ENCODE data around the gene DDX11. TPM values are rescaled to one million over a fixed set of nuclear protein-coding genes. Genes with fewer than 3 reads are reported as not detected.

The DDX11 gene
- total RNA-seq, 1 experiment from 2014 or later = 136 TPM

GRCh38 chr12:31119192-31119802 is 45.6 kb downstream of the DDX11 start:
- CTCF ChIA-PET = no interaction called here
- intact Hi-C loops (cut with micrococcal nuclease) = no loop called here
- no peak for DNase-seq (ENCODE audit: low read depth, low spot score)
- no peaks in the 10 kb centered on the region for H3K9me2 ChIP-seq (ENCODE audit: insufficient read depth)
- no peaks in the 10 kb centered on the region for H4K20me1 ChIP-seq (ENCODE audit: insufficient read depth)
- peak overlapping the region; percentile 37 to 57 for H3K4me3 ChIP-seq (replicated peaks in 1 of 2; ENCODE audit: low read depth in 1 of 2, low read length in 2 of 2)
- peaks cover 12 to 22% of the 10 kb centered on the region in 2 experiments; a peak in 3 of 4 replicates for H3K4me1 ChIP-seq (ENCODE audit: control insufficient read depth in 1 of 2, insufficient read depth in 2 of 2, low read length in 2 of 2)
- no peaks in the 10 kb centered on the region for H3K36me3 ChIP-seq (ENCODE audit: control insufficient read depth in 1 of 2, insufficient read depth in 2 of 2, low read length in 2 of 2)
- POLR2A ChIA-PET = no interaction called here
- no peak overlapping the region for H3K27ac ChIP-seq (ENCODE audit: low read depth, low read length)
- H3K9ac ChIP-seq (ENCODE audit: low read length) = no peak overlapping the region
- ATAC-seq = 0 out of 2 replicates have a peak, but pooled peaks have one; percentile 6
- RAD21 ChIA-PET (ENCODE audit: low non-redundant PET in 1 of 2, low total read pairs in 2 of 2, uncharacterized antibody in 2 of 2, unreplicated experiment in 2 of 2) = no interaction called here
- H3K9me3 ChIP-seq (ENCODE audit: control insufficient read depth in 1 of 2, insufficient read depth in 1 of 2, low read depth in 1 of 2, low read length in 2 of 2) = no peaks in the 10 kb centered on the region
- BruUV-seq (replicated peaks) = no TSS peak
- no peaks in the 10 kb centered on the region for H3K27me3 ChIP-seq (ENCODE audit: insufficient read depth, low read length)
- H2AFZ ChIP-seq (ENCODE audit: low read depth, low read length, poor library complexity, severe bottlenecking) = no peak overlapping the region
- no peaks in the 10 kb centered on the region for H3K79me2 ChIP-seq (ENCODE audit: insufficient read depth, low read length)
- peak overlapping the region; percentile 91 for H3K4me2 ChIP-seq (ENCODE audit: low read length)
- TF ChIP-seq ZBTB33 (IDR thresholded peaks at IDR 0.05; ENCODE audit: extremely low read depth, insufficient replicate concordance, low read length) (no peak), YY1 (IDR thresholded peaks at IDR 0.05; ENCODE audit: extremely low read depth, insufficient replicate concordance, low read depth, low read length) (no peak), POLR2AphosphoS5 (IDR thresholded peaks at IDR 0.05; ENCODE audit: low read depth, low read length) (no peak), SRF (IDR thresholded peaks at IDR 0.05; ENCODE audit: low read depth) (no peak), RAD21 (IDR thresholded peaks at IDR 0.05; ENCODE audit: low read depth) (no peak), EZH2phosphoT487 (IDR thresholded peaks at IDR 0.05; ENCODE audit: borderline replicate concordance) (no peak), POLR2A (IDR thresholded peaks at IDR 0.05; ENCODE audit: borderline replicate concordance, extremely low read depth, insufficient read depth, insufficient read length) (no peak), TCF7L2 (IDR thresholded peaks at IDR 0.05; ENCODE audit: borderline replicate concordance, extremely low read depth, insufficient read depth, insufficient read length) (no peak), CBX3 (IDR thresholded peaks at IDR 0.05; ENCODE audit: low read depth) (no peak), JUND (IDR thresholded peaks at IDR 0.05) (no peak), ZFX (IDR thresholded peaks at IDR 0.05) (no peak), CEBPB (IDR thresholded peaks at IDR 0.05; ENCODE audit: low read depth) (no peak), ATF3 (IDR thresholded peaks at IDR 0.05) (no peak), SIN3A (IDR thresholded peaks at IDR 0.05; ENCODE audit: low read depth) (no peak), CTCF (IDR thresholded peaks at IDR 0.05 in 2 of 3, conservative IDR thresholded peaks at IDR 0.05 in 1 of 3; ENCODE audit: borderline replicate concordance in 1 of 3, insufficient read depth in 1 of 3, low read depth in 2 of 3, low read length in 2 of 3) (no peak), REST (IDR thresholded peaks at IDR 0.05; ENCODE audit: low read depth) (no peak)
